Fibroblast of lung (primary cell): Measurements from ENCODE around the gene KRTAP5-9. TPM values are rescaled to one million over a fixed set of nuclear protein-coding genes. Genes with fewer than 3 reads are reported as not detected.
"Not testable (repeated sequence)": the region's sequence is repeated elsewhere in the genome, so short reads cannot be mapped to it uniquely, and the experiment has no call there.

ENCODE experiments used
- DNase-seq, 2 donors: peaks; one replicate each; pipeline versions ENCODE4 v3.0.0 to v3.0.0-alpha.2; 2010; ENCODE audit warnings: low read depth in 2 of 2
- H2AFZ ChIP-seq: 2 replicates; pipeline ENCODE4 v1.5.1; 2012; ENCODE audit warnings: low read length, control low read depth, inconsistent platforms
- H3K27ac ChIP-seq: 2 replicates; pipeline ENCODE4 v1.5.1; 2011; ENCODE audit warnings: low read length, control low read depth; ENCODE audit not compliant: insufficient read depth
- H3K27me3 ChIP-seq: 2 replicates; pipeline ENCODE4 v1.5.1; 2011; ENCODE audit warnings: mild to moderate bottlenecking, low read length; ENCODE audit not compliant: control insufficient read depth, insufficient read depth
- H3K36me3 ChIP-seq: 2 replicates; pipeline ENCODE4 v1.5.1; 2011; ENCODE audit warnings: low read length; ENCODE audit not compliant: control insufficient read depth, insufficient read depth
- H3K4me1 ChIP-seq: 2 replicates; pipeline ENCODE4 v1.5.1; 2011; ENCODE audit warnings: low read length; ENCODE audit not compliant: control insufficient read depth, insufficient read depth; ENCODE audit errors: extremely low read depth
- H3K4me2 ChIP-seq: 2 replicates; pipeline ENCODE4 v1.5.1; 2011; ENCODE audit warnings: low read length, control low read depth; ENCODE audit not compliant: insufficient read depth; ENCODE audit errors: extremely low read depth
- H3K4me3 ChIP-seq, 4 experiments: fragments of 200-600 bp in 1 of 4; sonication (generic) in 1 of 4; replicated peaks in 1 of 4; 2 replicates each; pipeline ENCODE4 v1.5.1; 2011 to 2016; ENCODE audit warnings: low read length in 4 of 4, low read depth in 3 of 4, mild to moderate bottlenecking in 3 of 4, control low read depth in 2 of 4, inconsistent platforms in 1 of 4, mixed read lengths in 1 of 4; ENCODE audit not compliant: insufficient read depth in 1 of 4; ENCODE audit errors: control extremely low read depth in 1 of 4
- H3K79me2 ChIP-seq: 2 replicates; pipeline ENCODE4 v1.5.1; 2012; ENCODE audit warnings: mild to moderate bottlenecking, low read length, inconsistent platforms; ENCODE audit not compliant: control insufficient read depth, insufficient read depth
- H3K9ac ChIP-seq: 2 replicates; pipeline ENCODE4 v1.5.1; 2011; ENCODE audit warnings: mild to moderate bottlenecking, low read length, control low read depth; ENCODE audit not compliant: insufficient read depth
- H3K9me3 ChIP-seq: 2 replicates; pipeline ENCODE4 v1.5.1; 2012; ENCODE audit warnings: low read depth, low read length; ENCODE audit not compliant: control insufficient read depth, insufficient read depth
- H4K20me1 ChIP-seq: 2 replicates; pipeline ENCODE4 v1.5.1; 2011; ENCODE audit warnings: low read length; ENCODE audit not compliant: control insufficient read depth, insufficient read depth; ENCODE audit errors: extremely low read depth
- EZH2 ChIP-seq: IDR thresholded peaks from 2 replicates; pipeline ENCODE4 v1.5.1; 2012; ENCODE audit warnings: low read length, control low read depth, mild to moderate bottlenecking; ENCODE audit errors: missing control alignments
- polyA plus RNA-seq, 2 donors: library from polyadenylated mRNA; depleted of rRNA in 1 of 2; stranded (reverse) in 1 of 2; unstranded in 1 of 2; fragments of >200 nt; gene quantifications; 2 replicates each; pipeline ENCODE4 v1.2.1, GENCODE V29; 2011 to 2012; ENCODE audit warnings: missing spikeins in 1 of 2
- total RNA-seq: library from RNA; depleted of rRNA; stranded (reverse); fragments of >200 nt; gene quantifications from 2 replicates; pipeline ENCODE4 v1.2.1, GENCODE V29; 2014
- TF ChIP-seq, protein P1 (sequence below), 2 donors: IDR thresholded peaks in 1 of 2; conservative IDR thresholded peaks in 1 of 2; 1 replicate in 1 of 2; 2 replicates in 1 of 2; pipeline ENCODE4 v1.5.1; 2011 to 2012; ENCODE audit warnings: low read length in 2 of 2, control low read depth in 1 of 2, inconsistent platforms in 1 of 2, low read depth in 1 of 2, mild to moderate bottlenecking in 1 of 2

The KRTAP5-9 gene
- total and polyA plus RNA-seq, 2 donors (not counting 1 experiment from before 2014, with no cell fraction given), result not detected

DNA sequence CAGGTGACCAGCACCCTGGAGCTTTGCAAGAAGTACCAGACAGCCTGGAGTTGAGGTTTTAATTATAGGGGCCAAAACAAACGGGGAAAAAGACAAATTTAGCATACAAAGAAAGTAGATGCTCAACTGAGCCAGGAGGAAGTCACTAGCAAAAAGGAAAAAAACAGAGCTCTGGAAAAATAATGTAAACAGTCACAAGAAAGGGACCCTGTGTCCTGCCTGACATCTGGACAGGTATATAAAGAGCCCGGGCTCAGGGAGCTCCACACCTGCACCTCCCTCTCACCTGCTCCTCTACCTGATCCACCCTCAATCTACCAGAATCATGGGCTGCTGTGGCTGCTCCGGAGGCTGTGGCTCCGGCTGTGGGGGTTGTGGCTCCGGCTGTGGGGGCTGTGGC lies 17.0 kb downstream of the KRTAP5-9 start, which contains the start of gene KRTAP5-10:
TSS of gene KRTAP5-10 (plus strand) at position 301 of the 400 bp plus-strand sequence. CDS start at position 326, 25 bp downstream.
- Histone ChIP-seq H2AFZ (no peak within 1 kb of the TSS), H3K27ac (no peak within 1 kb of the TSS), H3K27me3 (no peaks in the 10 kb centered on the region), H4K20me1 (no peaks in the 10 kb centered on the region), H3K4me3 (no peak within 1 kb of the TSS), H3K4me2 (no peak within 1 kb of the TSS), H3K9ac (no peak within 1 kb of the TSS), H3K4me1 (no peaks in the 10 kb centered on the region), H3K9me3 (no peaks in the 10 kb centered on the region), H3K79me2 (no peaks in the 10 kb centered on the region), H3K36me3 (no peaks in the 10 kb centered on the region)
- TF ChIP-seq, protein P1, sequence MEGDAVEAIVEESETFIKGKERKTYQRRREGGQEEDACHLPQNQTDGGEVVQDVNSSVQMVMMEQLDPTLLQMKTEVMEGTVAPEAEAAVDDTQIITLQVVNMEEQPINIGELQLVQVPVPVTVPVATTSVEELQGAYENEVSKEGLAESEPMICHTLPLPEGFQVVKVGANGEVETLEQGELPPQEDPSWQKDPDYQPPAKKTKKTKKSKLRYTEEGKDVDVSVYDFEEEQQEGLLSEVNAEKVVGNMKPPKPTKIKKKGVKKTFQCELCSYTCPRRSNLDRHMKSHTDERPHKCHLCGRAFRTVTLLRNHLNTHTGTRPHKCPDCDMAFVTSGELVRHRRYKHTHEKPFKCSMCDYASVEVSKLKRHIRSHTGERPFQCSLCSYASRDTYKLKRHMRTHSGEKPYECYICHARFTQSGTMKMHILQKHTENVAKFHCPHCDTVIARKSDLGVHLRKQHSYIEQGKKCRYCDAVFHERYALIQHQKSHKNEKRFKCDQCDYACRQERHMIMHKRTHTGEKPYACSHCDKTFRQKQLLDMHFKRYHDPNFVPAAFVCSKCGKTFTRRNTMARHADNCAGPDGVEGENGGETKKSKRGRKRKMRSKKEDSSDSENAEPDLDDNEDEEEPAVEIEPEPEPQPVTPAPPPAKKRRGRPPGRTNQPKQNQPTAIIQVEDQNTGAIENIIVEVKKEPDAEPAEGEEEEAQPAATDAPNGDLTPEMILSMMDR (conservative IDR thresholded peaks at IDR 0.05 in 1 of 2, IDR thresholded peaks at IDR 0.05 in 1 of 2; ENCODE audit: low read depth in 1 of 2, low read length in 2 of 2), result no peak
- TF ChIP-seq EZH2, result no peak
- no peak for DNase-seq

- TF ChIP-seq EZH2, result no peak
- TF ChIP-seq, protein P1 (conservative IDR thresholded peaks at IDR 0.05 in 1 of 2, IDR thresholded peaks at IDR 0.05 in 1 of 2; ENCODE audit: low read depth in 1 of 2, low read length in 2 of 2), result no peak
- Histone ChIP-seq H3K27me3 (no peaks in the 10 kb centered on the region), H4K20me1 (no peaks in the 10 kb centered on the region), H3K4me1 (no peaks in the 10 kb centered on the region), H3K4me2 (no peak overlapping the region), H3K79me2 (no peaks in the 10 kb centered on the region), H2AFZ (no peak overlapping the region), H3K9me3 (no peaks in the 10 kb centered on the region), H3K4me3 (no peak overlapping the region), H3K36me3 (no peaks in the 10 kb centered on the region), H3K9ac (no peak overlapping the region), H3K27ac (no peak overlapping the region)
- DNase-seq, result no peak
Measured at GRCh38 chr11:71566081-71566620, 17.9 kb downstream of the KRTAP5-9 start.

- H3K4me3 ChIP-seq, H3K27ac ChIP-seq, H3K9ac ChIP-seq, H3K27me3 ChIP-seq, H3K4me2 ChIP-seq, DNase-seq, H2AFZ ChIP-seq, H3K36me3 ChIP-seq, H3K9me3 ChIP-seq, H3K79me2 ChIP-seq, H3K4me1 ChIP-seq, H4K20me1 ChIP-seq: not testable (repeated sequence)
Measured at GRCh38 chr11:71566626-71567599, 18.7 kb downstream of the KRTAP5-9 start.

DNA sequence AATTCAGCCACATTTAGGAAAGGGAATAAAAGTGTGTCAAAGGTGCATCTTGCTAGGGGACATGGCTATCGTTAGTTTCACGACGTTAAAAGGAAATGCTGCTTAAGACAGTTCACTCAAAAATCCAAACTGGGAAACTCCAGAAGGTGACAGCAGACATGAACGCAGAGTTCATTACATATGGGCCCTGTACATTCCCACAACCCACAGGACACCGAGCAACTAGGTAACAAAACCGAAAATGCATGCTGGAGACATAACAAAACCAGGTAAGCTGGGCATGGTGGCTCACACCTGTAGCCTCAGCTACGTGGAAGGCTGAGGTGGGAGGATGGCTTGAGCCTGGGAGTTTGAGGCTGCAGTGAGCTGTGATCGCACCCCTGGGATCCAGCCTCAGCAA lies 19.4 kb downstream of the KRTAP5-9 start:
- not testable (repeated sequence) for H4K20me1 ChIP-seq, DNase-seq, H3K36me3 ChIP-seq, H3K27ac ChIP-seq, H3K4me3 ChIP-seq, H3K79me2 ChIP-seq, H3K4me2 ChIP-seq, H3K4me1 ChIP-seq, H3K9me3 ChIP-seq, H2AFZ ChIP-seq, H3K9ac ChIP-seq, H3K27me3 ChIP-seq
